SU-DHL-6 (cell line): ENCODE measurements around the gene ADAMTS14.

Experiments used
- H2AFZ ChIP-seq: fragments of 200-600 bp; sonication (generic); 2 replicates; pipeline ENCODE4 v1.6.1; 2014; ENCODE audit warnings: low read depth, mild to moderate bottlenecking, moderate library complexity, mixed read lengths, antibody characterized with exemption, low read length; ENCODE audit not compliant: severe bottlenecking
- H3F3A ChIP-seq: fragments of 200-600 bp; shearing (Covaris generic); 2 replicates; pipeline ENCODE4 v1.6.0; 2016; ENCODE audit warnings: antibody characterized with exemption, mild to moderate bottlenecking; ENCODE audit not compliant: insufficient read depth
- H3K27ac ChIP-seq: fragments of 200-600 bp; sonication (generic); 2 replicates; pipeline ENCODE4 v1.5.1; 2016; ENCODE audit warnings: low read depth, mild to moderate bottlenecking, low read length, moderate library complexity, mixed read lengths
- H3K27me3 ChIP-seq: fragments of 200-600 bp; sonication (generic), shearing (Covaris generic); 2 replicates; pipeline ENCODE4 v1.6.0; 2014; ENCODE audit warnings: mild to moderate bottlenecking, low read length
- H3K36me3 ChIP-seq: fragments of 200-600 bp; sonication (generic); 2 replicates; pipeline ENCODE4 v1.6.1; 2014; ENCODE audit warnings: mild to moderate bottlenecking, low read length, mixed read lengths
- H3K4me2 ChIP-seq: fragments of 300-600, 200-600 bp; shearing (Covaris generic), sonication (generic); 2 replicates; pipeline ENCODE4 v1.6.0; 2014; ENCODE audit warnings: low read length, low read depth, mild to moderate bottlenecking; ENCODE audit not compliant: poor library complexity, severe bottlenecking
- H3K4me3 ChIP-seq: fragments of 200-600 bp; sonication (generic); 2 replicates; pipeline ENCODE4 v1.5.1; 2014; ENCODE audit warnings: antibody characterized with exemption, low read length, mild to moderate bottlenecking, mixed read lengths; ENCODE audit not compliant: insufficient read depth, poor library complexity, severe bottlenecking
- H3K79me2 ChIP-seq: fragments of 200-600 bp; sonication (generic); 2 replicates; pipeline ENCODE4 v1.6.1; 2014; ENCODE audit warnings: mild to moderate bottlenecking, low read length, moderate library complexity; ENCODE audit not compliant: insufficient read depth
- H3K9ac ChIP-seq: fragments of 200-600 bp; sonication (generic); 2 replicates; pipeline ENCODE4 v1.7.0; 2014; ENCODE audit warnings: mild to moderate bottlenecking, low read length
- H3K9me2 ChIP-seq: fragments of 200-600 bp; sonication (generic); replicated peaks from 2 replicates; pipeline ENCODE4 v1.6.1; 2014; ENCODE audit warnings: low read length; ENCODE audit not compliant: insufficient read depth
- H3K9me3 ChIP-seq: fragments of 200-600 bp; sonication (generic); 2 replicates; pipeline ENCODE4 v1.6.1; 2014; ENCODE audit warnings: low read length, mixed read lengths; ENCODE audit not compliant: insufficient read depth
- H4K20me1 ChIP-seq: fragments of 200-600 bp; sonication (generic); 2 replicates; pipeline ENCODE4 v1.6.1; 2014; ENCODE audit warnings: low read depth, mild to moderate bottlenecking, antibody characterized with exemption, low read length, moderate library complexity, mixed read lengths
- EZH2phosphoT487 ChIP-seq: fragments of 200-600 bp; sonication (generic), shearing (Covaris generic); conservative IDR thresholded peaks from 2 replicates; pipeline ENCODE4 v1.6.1; 2018; ENCODE audit warnings: mild to moderate bottlenecking, antibody characterized with exemption, low read length, moderate library complexity, mixed read lengths
- TF ChIP-seq, protein P1 (sequence below): fragments of 200-600 bp; sonication (generic); IDR thresholded peaks from one replicate; pipeline ENCODE4 v1.5.1; 2017; ENCODE audit warnings: antibody characterized with exemption, mild to moderate bottlenecking, low read length, moderate library complexity; ENCODE audit not compliant: insufficient read depth, poor library complexity, severe bottlenecking

Gene ADAMTS14

GRCh38 chr10:70805619-70806215, 133.4 kb downstream of the ADAMTS14 start:
- Histone ChIP-seq H3K79me2 (no peaks in the 10 kb centered on the region), H4K20me1 (no peaks in the 10 kb centered on the region), H2AFZ (no peak overlapping the region), H3F3A (no peaks in the 10 kb centered on the region), H3K9me2 (no peaks in the 10 kb centered on the region), H3K27ac (no peak overlapping the region), H3K36me3 (no peaks in the 10 kb centered on the region), H3K4me3 (no peak overlapping the region), H3K4me2 (no peak overlapping the region), H3K9ac (no peak overlapping the region), H3K27me3 (no peaks in the 10 kb centered on the region), H3K9me3 (no peaks in the 10 kb centered on the region)
- no peak for TF ChIP-seq EZH2phosphoT487
- TF ChIP-seq, protein P1, sequence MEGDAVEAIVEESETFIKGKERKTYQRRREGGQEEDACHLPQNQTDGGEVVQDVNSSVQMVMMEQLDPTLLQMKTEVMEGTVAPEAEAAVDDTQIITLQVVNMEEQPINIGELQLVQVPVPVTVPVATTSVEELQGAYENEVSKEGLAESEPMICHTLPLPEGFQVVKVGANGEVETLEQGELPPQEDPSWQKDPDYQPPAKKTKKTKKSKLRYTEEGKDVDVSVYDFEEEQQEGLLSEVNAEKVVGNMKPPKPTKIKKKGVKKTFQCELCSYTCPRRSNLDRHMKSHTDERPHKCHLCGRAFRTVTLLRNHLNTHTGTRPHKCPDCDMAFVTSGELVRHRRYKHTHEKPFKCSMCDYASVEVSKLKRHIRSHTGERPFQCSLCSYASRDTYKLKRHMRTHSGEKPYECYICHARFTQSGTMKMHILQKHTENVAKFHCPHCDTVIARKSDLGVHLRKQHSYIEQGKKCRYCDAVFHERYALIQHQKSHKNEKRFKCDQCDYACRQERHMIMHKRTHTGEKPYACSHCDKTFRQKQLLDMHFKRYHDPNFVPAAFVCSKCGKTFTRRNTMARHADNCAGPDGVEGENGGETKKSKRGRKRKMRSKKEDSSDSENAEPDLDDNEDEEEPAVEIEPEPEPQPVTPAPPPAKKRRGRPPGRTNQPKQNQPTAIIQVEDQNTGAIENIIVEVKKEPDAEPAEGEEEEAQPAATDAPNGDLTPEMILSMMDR: no peak

- H3K27ac ChIP-seq: no peak overlapping the region
- no peak overlapping the region for H3K4me3 ChIP-seq
- H4K20me1 ChIP-seq: no peaks in the 10 kb centered on the region
- H3K9me2 ChIP-seq: no peaks in the 10 kb centered on the region
- no peaks in the 10 kb centered on the region for H3K9me3 ChIP-seq
- no peaks in the 10 kb centered on the region for H3K79me2 ChIP-seq
- no peaks in the 10 kb centered on the region for H3F3A ChIP-seq
- no peak overlapping the region for H3K4me2 ChIP-seq
- no peak overlapping the region for H3K9ac ChIP-seq
- no peaks in the 10 kb centered on the region for H3K36me3 ChIP-seq
- no peak overlapping the region for H2AFZ ChIP-seq
- H3K27me3 ChIP-seq: no peaks in the 10 kb centered on the region
- TF ChIP-seq, protein P1: no peak
- TF ChIP-seq EZH2phosphoT487: no peak
Observed at GRCh38 chr10:70806841-70807240, 134.5 kb downstream of the ADAMTS14 start.

GRCh38 chr10:70807556-70807955, 135.2 kb downstream of the ADAMTS14 start:
- no peaks in the 10 kb centered on the region for H3K36me3 ChIP-seq
- H2AFZ ChIP-seq: no peak overlapping the region
- H3K9me2 ChIP-seq: no peaks in the 10 kb centered on the region
- H3K27me3 ChIP-seq: no peaks in the 10 kb centered on the region
- H3K4me3 ChIP-seq: no peak overlapping the region
- no peaks in the 10 kb centered on the region for H3K79me2 ChIP-seq
- H3K9me3 ChIP-seq: no peaks in the 10 kb centered on the region
- TF ChIP-seq EZH2phosphoT487: no peak
- TF ChIP-seq, protein P1: no peak
- no peaks in the 10 kb centered on the region for H4K20me1 ChIP-seq
- no peak overlapping the region for H3K4me2 ChIP-seq
- H3F3A ChIP-seq: no peaks in the 10 kb centered on the region
- H3K27ac ChIP-seq: no peak overlapping the region
- H3K9ac ChIP-seq: no peak overlapping the region
